ENCODE measurements around the gene RIMS4.

DNA sequence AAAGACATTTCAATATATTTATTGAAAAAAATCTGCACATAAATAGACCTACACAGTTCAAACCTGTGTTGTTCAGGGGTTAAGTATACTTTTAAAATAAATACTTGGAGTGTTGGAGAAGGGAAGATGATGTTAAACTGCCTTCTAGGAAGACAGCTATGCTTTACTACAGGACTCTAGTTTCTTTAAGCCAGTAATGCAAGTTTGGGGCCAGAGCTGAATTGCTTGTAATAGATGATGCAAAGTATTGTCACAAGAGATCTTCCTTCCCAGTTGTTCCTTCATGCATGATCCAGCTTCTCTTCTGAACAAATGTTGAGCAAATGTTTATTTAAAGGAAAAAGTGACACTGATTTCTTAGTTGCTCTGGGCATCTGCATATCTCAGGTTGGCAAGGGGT lies 20.2 kb upstream of the RIMS4 start:
- TF ChIP-seq, protein P1, sequence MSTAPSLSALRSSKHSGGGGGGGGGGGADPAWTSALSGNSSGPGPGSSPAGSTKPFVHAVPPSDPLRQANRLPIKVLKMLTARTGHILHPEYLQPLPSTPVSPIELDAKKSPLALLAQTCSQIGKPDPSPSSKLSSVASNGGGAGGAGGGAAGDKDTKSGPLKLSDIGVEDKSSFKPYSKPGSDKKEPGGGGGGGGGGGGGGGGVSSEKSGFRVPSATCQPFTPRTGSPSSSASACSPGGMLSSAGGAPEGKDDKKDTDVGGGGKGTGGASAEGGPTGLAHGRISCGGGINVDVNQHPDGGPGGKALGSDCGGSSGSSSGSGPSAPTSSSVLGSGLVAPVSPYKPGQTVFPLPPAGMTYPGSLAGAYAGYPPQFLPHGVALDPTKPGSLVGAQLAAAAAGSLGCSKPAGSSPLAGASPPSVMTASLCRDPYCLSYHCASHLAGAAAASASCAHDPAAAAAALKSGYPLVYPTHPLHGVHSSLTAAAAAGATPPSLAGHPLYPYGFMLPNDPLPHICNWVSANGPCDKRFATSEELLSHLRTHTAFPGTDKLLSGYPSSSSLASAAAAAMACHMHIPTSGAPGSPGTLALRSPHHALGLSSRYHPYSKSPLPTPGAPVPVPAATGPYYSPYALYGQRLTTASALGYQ (CRISPR knock-in tag; IDR thresholded peaks at IDR 0.05) = no peak
- TF ChIP-seq RBAK (CRISPR knock-in tag; IDR thresholded peaks at IDR 0.05) (no peak), POLR2A (IDR thresholded peaks at IDR 0.05; ENCODE audit: insufficient read depth in 1 of 2, low read depth in 2 of 2, low read length in 2 of 2) (no peak), SALL1 (CRISPR knock-in tag; IDR thresholded peaks at IDR 0.05) (no peak), TCF7L2 (IDR thresholded peaks at IDR 0.05; ENCODE audit: low read depth, low read length) (no peak)
- TF ChIP-seq, protein P2, sequence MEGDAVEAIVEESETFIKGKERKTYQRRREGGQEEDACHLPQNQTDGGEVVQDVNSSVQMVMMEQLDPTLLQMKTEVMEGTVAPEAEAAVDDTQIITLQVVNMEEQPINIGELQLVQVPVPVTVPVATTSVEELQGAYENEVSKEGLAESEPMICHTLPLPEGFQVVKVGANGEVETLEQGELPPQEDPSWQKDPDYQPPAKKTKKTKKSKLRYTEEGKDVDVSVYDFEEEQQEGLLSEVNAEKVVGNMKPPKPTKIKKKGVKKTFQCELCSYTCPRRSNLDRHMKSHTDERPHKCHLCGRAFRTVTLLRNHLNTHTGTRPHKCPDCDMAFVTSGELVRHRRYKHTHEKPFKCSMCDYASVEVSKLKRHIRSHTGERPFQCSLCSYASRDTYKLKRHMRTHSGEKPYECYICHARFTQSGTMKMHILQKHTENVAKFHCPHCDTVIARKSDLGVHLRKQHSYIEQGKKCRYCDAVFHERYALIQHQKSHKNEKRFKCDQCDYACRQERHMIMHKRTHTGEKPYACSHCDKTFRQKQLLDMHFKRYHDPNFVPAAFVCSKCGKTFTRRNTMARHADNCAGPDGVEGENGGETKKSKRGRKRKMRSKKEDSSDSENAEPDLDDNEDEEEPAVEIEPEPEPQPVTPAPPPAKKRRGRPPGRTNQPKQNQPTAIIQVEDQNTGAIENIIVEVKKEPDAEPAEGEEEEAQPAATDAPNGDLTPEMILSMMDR (CRISPR knock-in tag; IDR thresholded peaks at IDR 0.05) = no peak
- TF ChIP-seq, protein P3, sequence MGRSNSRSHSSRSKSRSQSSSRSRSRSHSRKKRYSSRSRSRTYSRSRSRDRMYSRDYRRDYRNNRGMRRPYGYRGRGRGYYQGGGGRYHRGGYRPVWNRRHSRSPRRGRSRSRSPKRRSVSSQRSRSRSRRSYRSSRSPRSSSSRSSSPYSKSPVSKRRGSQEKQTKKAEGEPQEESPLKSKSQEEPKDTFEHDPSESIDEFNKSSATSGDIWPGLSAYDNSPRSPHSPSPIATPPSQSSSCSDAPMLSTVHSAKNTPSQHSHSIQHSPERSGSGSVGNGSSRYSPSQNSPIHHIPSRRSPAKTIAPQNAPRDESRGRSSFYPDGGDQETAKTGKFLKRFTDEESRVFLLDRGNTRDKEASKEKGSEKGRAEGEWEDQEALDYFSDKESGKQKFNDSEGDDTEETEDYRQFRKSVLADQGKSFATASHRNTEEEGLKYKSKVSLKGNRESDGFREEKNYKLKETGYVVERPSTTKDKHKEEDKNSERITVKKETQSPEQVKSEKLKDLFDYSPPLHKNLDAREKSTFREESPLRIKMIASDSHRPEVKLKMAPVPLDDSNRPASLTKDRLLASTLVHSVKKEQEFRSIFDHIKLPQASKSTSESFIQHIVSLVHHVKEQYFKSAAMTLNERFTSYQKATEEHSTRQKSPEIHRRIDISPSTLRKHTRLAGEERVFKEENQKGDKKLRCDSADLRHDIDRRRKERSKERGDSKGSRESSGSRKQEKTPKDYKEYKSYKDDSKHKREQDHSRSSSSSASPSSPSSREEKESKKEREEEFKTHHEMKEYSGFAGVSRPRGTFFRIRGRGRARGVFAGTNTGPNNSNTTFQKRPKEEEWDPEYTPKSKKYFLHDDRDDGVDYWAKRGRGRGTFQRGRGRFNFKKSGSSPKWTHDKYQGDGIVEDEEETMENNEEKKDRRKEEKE (IDR thresholded peaks at IDR 0.05) = no peak
- TF ChIP-seq, protein P4, sequence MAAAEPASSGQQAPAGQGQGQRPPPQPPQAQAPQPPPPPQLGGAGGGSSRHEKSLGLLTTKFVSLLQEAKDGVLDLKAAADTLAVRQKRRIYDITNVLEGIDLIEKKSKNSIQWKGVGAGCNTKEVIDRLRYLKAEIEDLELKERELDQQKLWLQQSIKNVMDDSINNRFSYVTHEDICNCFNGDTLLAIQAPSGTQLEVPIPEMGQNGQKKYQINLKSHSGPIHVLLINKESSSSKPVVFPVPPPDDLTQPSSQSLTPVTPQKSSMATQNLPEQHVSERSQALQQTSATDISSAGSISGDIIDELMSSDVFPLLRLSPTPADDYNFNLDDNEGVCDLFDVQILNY (CRISPR knock-in tag; conservative IDR thresholded peaks at IDR 0.05) = no peak
